OCI-LY7 (cell line): ENCODE data around the gene ABCC12. TPM values are rescaled to one million over a fixed set of nuclear protein-coding genes. Genes with fewer than 3 reads are reported as not detected.

Experiments
- BruUV-seq: library from RNA; stranded (reverse); fragments of 400-500 nt; replicated peaks from 2 replicates; lab custom pipeline; 2021; lab: Mats Ljungman, UMichigan
- CTCF ChIA-PET: fragments of 300-600 bp; sonication (Branson Sonifier 250); formaldehyde crosslinking; loops from one replicate; lab custom pipeline; 2022; ENCODE audit warnings: antibody characterized with exemption; ENCODE audit not compliant: unreplicated experiment; lab: Charles Lee
- POLR2A ChIA-PET: fragments of 300-600 bp; sonication (Branson Sonifier 250); formaldehyde crosslinking; loops from one replicate; lab custom pipeline; 2022; ENCODE audit warnings: antibody characterized with exemption; lab: Charles Lee
- DNase-seq: peaks from one replicate; pipeline ENCODE4 v3.0.0-alpha.2; 2015; ENCODE audit warnings: low spot score
- H2AFZ ChIP-seq: fragments of 200-600 bp; sonication (generic), shearing (Covaris generic); 2 replicates; pipeline ENCODE4 v1.6.1; 2014; ENCODE audit warnings: mild to moderate bottlenecking, antibody characterized with exemption, low read length, moderate library complexity
- H3K27ac ChIP-seq: fragments of 200-600 bp; sonication (generic); 2 replicates; pipeline ENCODE4 v1.5.1; 2014; ENCODE audit warnings: mixed run types, low read depth, mild to moderate bottlenecking, moderate library complexity, low read length, inconsistent platforms; ENCODE audit not compliant: poor library complexity, severe bottlenecking
- H3K36me3 ChIP-seq: fragments of 200-600 bp; sonication (generic); 2 replicates; pipeline ENCODE4 v1.6.1; 2014; ENCODE audit warnings: mild to moderate bottlenecking, antibody characterized with exemption, low read length, moderate library complexity, mixed read lengths; ENCODE audit not compliant: insufficient read depth
- H3K4me1 ChIP-seq: fragments of 200-600 bp; sonication (generic); 2 replicates; pipeline ENCODE4 v1.5.1; 2014; ENCODE audit warnings: mild to moderate bottlenecking, low read length; ENCODE audit not compliant: insufficient read depth, poor library complexity, severe bottlenecking
- H3K4me2 ChIP-seq: fragments of 200-600 bp; sonication (generic); 2 replicates; pipeline ENCODE4 v1.6.1; 2014; ENCODE audit warnings: mild to moderate bottlenecking, low read length
- H3K4me3 ChIP-seq: fragments of 200-600 bp; sonication (generic); 2 replicates; pipeline ENCODE4 v1.5.1; 2014; ENCODE audit warnings: mild to moderate bottlenecking, low read depth, low read length; ENCODE audit not compliant: poor library complexity, severe bottlenecking
- H3K79me2 ChIP-seq: fragments of 200-600 bp; sonication (generic); 2 replicates; pipeline ENCODE4 v1.6.1; 2016; ENCODE audit warnings: low read depth, mild to moderate bottlenecking, low read length, moderate library complexity, mixed read lengths; ENCODE audit not compliant: insufficient read depth
- H3K9me2 ChIP-seq: fragments of 200-600 bp; sonication (generic); 2 replicates; pipeline ENCODE4 v1.6.1; 2016; ENCODE audit warnings: mild to moderate bottlenecking, low read length, mixed read lengths; ENCODE audit not compliant: insufficient read depth
- H3K9me3 ChIP-seq: fragments of 200-600 bp; sonication (generic); 2 replicates; pipeline ENCODE4 v1.6.1; 2014; ENCODE audit warnings: mild to moderate bottlenecking, mixed run types, low read length, mixed read lengths
- H4K20me1 ChIP-seq: fragments of 200-600 bp; sonication (generic); 2 replicates; pipeline ENCODE4 v1.6.1; 2014; ENCODE audit warnings: mild to moderate bottlenecking, antibody characterized with exemption, low read length, moderate library complexity, mixed read lengths; ENCODE audit not compliant: insufficient read depth
- EZH2phosphoT487 ChIP-seq: fragments of 200-600 bp; sonication (generic); IDR thresholded peaks from 2 replicates; pipeline ENCODE4 v1.6.1; 2018; ENCODE audit warnings: low read depth, borderline replicate concordance, mild to moderate bottlenecking, mixed run types, antibody characterized with exemption, low read length, moderate library complexity, mixed read lengths
- intact Hi-C: fragments of 100-400 bp; cut with micrococcal nuclease; formaldehyde crosslinking; loops from one replicate; pipeline ENCODE4 v1.10.0; 2022; ENCODE audit not compliant: unreplicated experiment
- total RNA-seq, 2 experiments: library from RNA; depleted of rRNA in 1 of 2; stranded (reverse); fragments of >200 nt in 1 of 2; shearing (Covaris generic) in 1 of 2; gene quantifications; 2 replicates each; pipeline ENCODE4 v1.2.3, GENCODE V29; 2014 to 2022
- TF ChIP-seq, protein P1 (sequence below): fragments of 200-600 bp; sonication (generic); conservative IDR thresholded peaks from 2 replicates; pipeline ENCODE4 v1.5.1; 2014; ENCODE audit warnings: mild to moderate bottlenecking, antibody characterized with exemption, low read length, moderate library complexity, mixed read lengths

Gene ABCC12
- total RNA-seq, 2 experiments from 2014 or later = not detected

DNA sequence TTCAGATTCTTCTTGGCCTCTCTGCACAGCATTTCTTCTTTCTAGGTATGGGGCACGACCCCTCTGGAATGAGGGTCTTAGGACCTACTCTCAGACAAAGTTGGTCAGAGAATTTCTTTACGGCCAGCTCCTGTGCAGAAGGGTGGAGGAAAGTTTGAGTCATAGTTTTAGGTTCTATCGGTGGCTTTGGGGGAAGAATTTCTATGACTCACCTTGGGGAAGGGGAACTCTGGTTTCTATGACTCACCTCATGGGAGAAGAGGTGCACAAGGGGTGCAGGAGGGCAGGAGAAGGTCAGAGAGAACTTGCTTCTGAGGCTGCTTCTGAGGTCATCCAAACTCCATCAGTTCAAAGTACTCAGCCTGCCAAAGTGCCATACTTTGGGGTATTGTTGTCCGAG, 2.5 kb upstream of the ABCC12 start:
- DNase-seq = no peak
- Histone ChIP-seq H3K4me1 (no peaks in the 10 kb centered on the region), H3K9me3 (no peaks in the 10 kb centered on the region), H3K79me2 (no peaks in the 10 kb centered on the region), H4K20me1 (no peaks in the 10 kb centered on the region), H2AFZ (no peak overlapping the region), H3K9me2 (no peaks in the 10 kb centered on the region), H3K4me2 (no peak overlapping the region), H3K36me3 (no peaks in the 10 kb centered on the region), H3K4me3 (no peak overlapping the region), H3K27ac (no peak overlapping the region)
- TF ChIP-seq, protein P1, sequence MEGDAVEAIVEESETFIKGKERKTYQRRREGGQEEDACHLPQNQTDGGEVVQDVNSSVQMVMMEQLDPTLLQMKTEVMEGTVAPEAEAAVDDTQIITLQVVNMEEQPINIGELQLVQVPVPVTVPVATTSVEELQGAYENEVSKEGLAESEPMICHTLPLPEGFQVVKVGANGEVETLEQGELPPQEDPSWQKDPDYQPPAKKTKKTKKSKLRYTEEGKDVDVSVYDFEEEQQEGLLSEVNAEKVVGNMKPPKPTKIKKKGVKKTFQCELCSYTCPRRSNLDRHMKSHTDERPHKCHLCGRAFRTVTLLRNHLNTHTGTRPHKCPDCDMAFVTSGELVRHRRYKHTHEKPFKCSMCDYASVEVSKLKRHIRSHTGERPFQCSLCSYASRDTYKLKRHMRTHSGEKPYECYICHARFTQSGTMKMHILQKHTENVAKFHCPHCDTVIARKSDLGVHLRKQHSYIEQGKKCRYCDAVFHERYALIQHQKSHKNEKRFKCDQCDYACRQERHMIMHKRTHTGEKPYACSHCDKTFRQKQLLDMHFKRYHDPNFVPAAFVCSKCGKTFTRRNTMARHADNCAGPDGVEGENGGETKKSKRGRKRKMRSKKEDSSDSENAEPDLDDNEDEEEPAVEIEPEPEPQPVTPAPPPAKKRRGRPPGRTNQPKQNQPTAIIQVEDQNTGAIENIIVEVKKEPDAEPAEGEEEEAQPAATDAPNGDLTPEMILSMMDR = no peak
- TF ChIP-seq EZH2phosphoT487 = no peak
- CTCF ChIA-PET = no interaction called here
- no TSS peak for BruUV-seq
- POLR2A ChIA-PET = no interaction called here
- intact Hi-C loops = no loop called here

DNA sequence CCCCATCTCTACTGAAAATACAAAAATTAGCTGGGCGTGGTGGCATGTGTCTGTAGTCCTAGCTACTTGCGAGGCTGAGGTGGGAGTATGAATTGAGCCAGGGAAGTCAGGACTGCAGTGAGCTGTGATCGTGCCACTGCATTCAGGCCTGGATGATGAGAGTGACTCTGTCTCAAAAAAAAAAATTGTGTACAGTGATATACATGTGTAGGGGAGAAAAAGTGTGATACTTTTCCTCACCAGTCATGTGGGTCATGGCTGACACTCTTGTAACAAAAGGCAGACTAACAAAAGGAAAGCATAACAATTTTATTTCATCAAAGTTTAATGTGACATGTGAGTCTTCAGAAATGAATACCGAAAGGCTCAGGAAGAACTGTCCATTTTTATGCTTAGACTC, 2.0 kb upstream of the ABCC12 start:
- intact Hi-C loops = loop anchor here (2.0 kb wide), 1 partner anchor 1015 kb away; the partner anchor contains the start of gene NETO2
- DNase-seq = no peak

DNA sequence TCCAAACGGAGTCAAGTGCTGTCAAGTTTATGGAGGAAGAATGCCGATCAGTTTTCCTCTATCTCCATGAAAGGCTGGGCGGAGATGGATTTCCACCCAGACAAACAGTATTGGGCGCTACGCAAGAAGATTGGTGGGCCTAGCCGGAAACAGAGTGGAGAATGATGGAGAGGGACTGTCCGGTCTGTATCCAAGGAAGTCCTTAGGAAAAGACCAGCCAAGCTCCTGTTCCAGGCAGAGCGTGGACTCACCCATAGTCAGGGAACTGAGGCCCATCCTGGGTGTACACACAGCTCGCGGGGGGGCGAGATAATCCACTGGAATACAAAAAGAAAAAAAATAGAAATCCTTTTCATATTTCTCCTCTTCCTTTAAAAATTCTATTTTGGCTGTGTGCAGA, 1.5 kb upstream of the ABCC12 start:
- DNase-seq = no peak
- no peak overlapping the region for H3K27ac ChIP-seq
- no peak overlapping the region for H3K4me2 ChIP-seq
- CTCF ChIA-PET = no interaction called here
- H3K9me2 ChIP-seq = no peaks in the 10 kb centered on the region
- no peaks in the 10 kb centered on the region for H3K9me3 ChIP-seq
- intact Hi-C loops = loop anchor here (2.0 kb wide), 1 partner anchor 1015 kb away; the partner anchor contains the start of gene NETO2
- no peaks in the 10 kb centered on the region for H3K4me1 ChIP-seq
- H4K20me1 ChIP-seq = no peaks in the 10 kb centered on the region
- no peak overlapping the region for H2AFZ ChIP-seq
- POLR2A ChIA-PET = no interaction called here
- TF ChIP-seq EZH2phosphoT487 = no peak
- TF ChIP-seq, protein P1 = no peak
- H3K36me3 ChIP-seq = no peaks in the 10 kb centered on the region
- BruUV-seq = no TSS peak
- no peak overlapping the region for H3K4me3 ChIP-seq
- H3K79me2 ChIP-seq = no peaks in the 10 kb centered on the region

More for the DNA sequence above, 2.0 kb upstream of the ABCC12 start:
- Histone ChIP-seq H3K79me2 (no peaks in the 10 kb centered on the region), H3K4me2 (no peak overlapping the region), H2AFZ (no peak overlapping the region), H3K36me3 (no peaks in the 10 kb centered on the region), H3K9me2 (no peaks in the 10 kb centered on the region), H3K27ac (no peak overlapping the region), H3K4me1 (no peaks in the 10 kb centered on the region), H4K20me1 (no peaks in the 10 kb centered on the region), H3K4me3 (no peak overlapping the region), H3K9me3 (no peaks in the 10 kb centered on the region)
- ChIA-PET POLR2A (no interaction called here), CTCF (no interaction called here)
- BruUV-seq = no TSS peak
- TF ChIP-seq, protein P1 = no peak
- TF ChIP-seq EZH2phosphoT487 = no peak
